GM12891 (cell line): ENCODE measurements around the gene FKBP15.
A peak's percentile ranks its signal among the peaks of the same experiment; 100 is the strongest.

Experiments used
- DNase-seq: peaks from one replicate; pipeline ENCODE4 v3.0.0; 2011; ENCODE audit warnings: low spot score; ENCODE audit not compliant: insufficient read length
- FAIRE-seq: peaks from 2 replicates; lab custom pipeline; 2011; peaks lifted over from hg19 to GRCh38; lab: Jason Lieb, UNC
- PAX5 ChIP-seq: IDR thresholded peaks from 2 replicates; pipeline ENCODE4 v1.6.1; 2011; ENCODE audit warnings: low read length, moderate library complexity, mild to moderate bottlenecking; ENCODE audit not compliant: insufficient read depth, severe bottlenecking
- POLR2A ChIP-seq: IDR thresholded peaks from 2 replicates; pipeline ENCODE4 v1.6.1; 2011; ENCODE audit warnings: low read depth, low read length, control low read depth
- POLR2AphosphoS5 ChIP-seq: IDR thresholded peaks from 2 replicates; pipeline ENCODE4 v1.6.1; 2011; ENCODE audit warnings: low read depth, low read length, control low read depth
- POU2F2 ChIP-seq: IDR thresholded peaks from 2 replicates; pipeline ENCODE4 v1.6.1; 2011; ENCODE audit warnings: low read depth, mild to moderate bottlenecking, control low read depth, low read length, moderate library complexity
- SPI1 ChIP-seq: IDR thresholded peaks from 2 replicates; pipeline ENCODE4 v1.6.1; 2011; ENCODE audit warnings: low read depth, low read length, control low read depth
- TAF1 ChIP-seq: IDR thresholded peaks from 2 replicates; pipeline ENCODE4 v1.6.1; 2011; ENCODE audit warnings: low read depth, low read length, control low read depth

Gene FKBP15

DNA sequence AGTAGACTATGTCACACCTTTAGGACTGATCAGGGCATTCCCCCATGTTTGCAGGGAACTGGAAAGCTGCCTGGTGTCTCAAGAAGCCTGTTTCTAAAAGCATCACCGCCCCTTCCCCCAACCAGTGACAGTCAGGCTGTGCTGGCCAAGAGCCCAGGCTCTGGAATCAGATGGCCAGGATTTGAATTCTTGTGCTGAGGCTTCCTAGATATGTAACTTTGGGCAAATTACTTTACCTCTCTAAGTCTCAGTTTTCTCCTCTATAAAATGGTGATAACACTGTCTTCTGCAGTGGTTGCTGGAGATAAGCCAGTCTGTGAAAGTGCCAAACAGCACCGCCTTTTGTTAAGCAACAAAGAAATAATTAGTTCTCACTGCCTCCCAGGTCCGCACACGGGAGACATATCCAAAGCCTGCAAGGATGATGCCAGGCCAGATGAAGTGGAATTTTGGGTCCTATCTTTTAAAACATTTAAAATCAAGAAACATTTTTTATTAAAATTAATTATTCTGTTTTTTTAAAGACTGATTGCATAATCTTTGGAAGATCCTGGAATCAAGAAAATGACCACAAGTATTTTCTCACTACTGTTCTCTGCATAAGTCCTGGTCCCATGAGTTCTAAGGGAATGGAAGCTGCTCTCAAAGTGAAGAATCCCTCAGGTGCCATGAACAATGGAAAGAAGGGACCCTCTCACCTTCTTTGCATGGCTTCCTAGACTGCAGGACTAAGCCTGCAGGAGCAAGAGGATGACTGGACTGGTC is 56.4 kb downstream of the FKBP15 start:
- TF ChIP-seq POLR2A (no peak), POU2F2 (no peak), SPI1 (no peak), POLR2AphosphoS5 (no peak), TAF1 (no peak), PAX5 (no peak)
- DNase-seq (no peak), FAIRE-seq (no peak)

DNA sequence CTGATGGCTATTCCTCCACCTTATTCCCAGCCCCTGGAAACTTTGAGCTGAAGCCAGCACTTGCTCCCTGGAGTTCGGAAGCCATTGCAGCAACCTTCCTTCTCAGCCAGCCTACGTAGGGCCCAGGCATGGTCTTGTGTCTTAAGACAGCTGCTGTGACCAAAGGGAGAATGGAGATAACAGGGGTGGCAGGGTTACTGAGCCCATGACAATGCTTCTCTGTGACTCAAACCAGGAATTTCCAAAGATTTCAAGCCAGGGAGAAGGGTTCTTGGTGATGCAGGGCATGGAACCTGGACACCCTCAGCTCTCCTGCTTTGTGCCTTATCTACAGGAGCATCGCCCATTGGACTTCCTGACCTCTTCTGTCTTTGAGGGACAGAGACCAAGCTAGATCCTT is 58.1 kb downstream of the FKBP15 start:
- TF ChIP-seq PAX5 (no peak), POLR2AphosphoS5 (no peak), POU2F2 (no peak)
- no peak for FAIRE-seq
- DNase-seq, result no peak

DNA sequence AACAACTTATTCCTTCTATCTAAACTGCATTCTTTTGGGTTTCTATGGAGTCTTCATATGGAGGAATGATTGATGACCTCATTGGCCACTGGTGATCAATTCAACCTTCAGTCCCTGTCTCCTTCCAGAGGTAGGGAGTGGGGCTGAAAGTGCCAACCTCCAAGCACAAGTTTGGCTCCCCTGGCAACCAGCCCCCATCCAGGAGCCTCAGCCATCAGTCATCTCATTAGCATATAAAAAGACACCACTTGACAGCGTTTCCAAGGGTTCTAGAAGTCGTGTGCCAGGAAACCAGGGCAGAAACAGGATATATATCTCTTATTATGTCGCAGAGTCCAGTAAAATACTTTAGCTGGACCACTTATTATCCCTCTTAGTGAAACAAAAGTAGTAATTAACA is 60.5 kb downstream of the FKBP15 start:
- TF ChIP-seq PAX5, result no peak
- no peak for TF ChIP-seq SPI1
- no peak for TF ChIP-seq TAF1
- TF ChIP-seq POLR2AphosphoS5, result no peak
- no peak for TF ChIP-seq POLR2A
- TF ChIP-seq POU2F2, result no peak
- FAIRE-seq (no peak), DNase-seq (no peak)

DNA sequence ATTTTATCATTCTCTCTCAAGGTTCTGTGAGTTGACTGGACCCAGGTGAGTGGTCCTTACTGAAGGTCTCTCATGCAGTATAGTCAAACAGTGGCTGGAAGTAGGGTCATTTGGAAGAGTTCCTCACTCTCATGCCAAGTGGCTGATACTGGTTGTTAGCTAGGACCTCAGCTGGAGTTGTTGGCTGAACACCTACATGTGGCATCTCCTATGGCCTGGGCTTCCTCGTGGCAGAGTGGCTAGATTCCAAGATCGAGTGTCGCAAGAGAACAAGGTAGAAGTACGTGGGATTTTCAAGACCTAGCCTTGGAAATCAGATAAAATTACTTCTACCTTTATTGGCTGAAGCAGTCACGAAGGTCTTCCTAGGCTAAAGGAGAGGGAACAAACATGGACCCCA is 62.6 kb downstream of the FKBP15 start:
- TF ChIP-seq SPI1 (no peak), TAF1 (no peak), POU2F2 (no peak), POLR2A (no peak), PAX5 (no peak), POLR2AphosphoS5 (no peak)
- no peak for DNase-seq
- no peak for FAIRE-seq

DNA sequence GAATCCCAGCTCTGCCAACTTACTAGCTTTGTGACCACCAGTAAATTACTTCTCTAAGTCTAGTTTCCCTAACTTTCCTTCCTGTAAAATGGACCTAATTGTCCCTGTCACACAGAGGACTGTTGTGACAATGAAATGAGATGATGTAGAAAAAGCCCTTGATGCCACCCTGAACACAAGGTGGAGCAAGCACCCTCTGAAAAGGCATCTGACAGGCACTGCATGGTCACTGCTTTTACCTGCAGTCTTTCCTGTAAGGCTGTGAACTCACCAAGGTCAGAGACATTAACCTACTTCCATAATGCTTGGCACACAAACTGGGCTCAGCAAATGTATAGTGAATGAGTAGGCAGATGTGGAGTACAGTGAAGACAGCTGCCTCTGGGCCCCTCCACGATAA is 64.2 kb downstream of the FKBP15 start:
- FAIRE-seq (peak; percentile 38), DNase-seq (no peak)
- TF ChIP-seq SPI1, result no peak

DNA sequence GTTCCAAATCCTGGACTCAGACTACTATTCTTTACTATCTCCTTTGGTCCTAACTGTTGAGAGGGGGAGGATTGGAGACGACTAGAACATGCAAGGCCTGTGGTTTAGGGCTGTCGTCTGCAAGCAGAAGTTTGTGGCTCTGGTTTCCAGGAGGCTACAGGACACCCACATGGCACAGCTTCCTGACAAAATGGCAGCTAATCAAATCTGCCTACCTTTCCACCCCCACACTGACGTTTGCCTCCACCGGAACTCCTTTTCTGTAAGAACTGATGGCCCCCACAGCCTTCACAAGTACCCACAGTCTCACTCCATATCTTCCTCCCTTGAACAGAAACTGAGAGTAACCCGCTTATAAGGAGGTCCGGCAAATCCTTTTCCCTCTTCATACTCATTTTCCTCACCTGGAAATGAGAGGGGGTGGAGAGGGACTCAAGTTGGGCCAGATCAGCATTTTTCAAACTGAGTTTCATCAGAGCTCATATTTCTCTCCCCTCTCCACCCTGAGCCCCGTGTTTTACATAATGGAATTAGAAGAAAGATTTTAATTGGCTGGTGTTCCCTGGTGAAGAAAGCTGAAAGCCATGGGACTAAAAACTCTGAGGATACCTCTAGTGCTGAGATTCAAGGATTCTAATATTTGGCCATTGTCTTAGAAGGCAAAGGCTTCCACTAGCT is 65.0 kb downstream of the FKBP15 start:
- FAIRE-seq (peak; percentile 80), DNase-seq (no peak)
- no peak for TF ChIP-seq POLR2A
- no peak for TF ChIP-seq TAF1
- TF ChIP-seq POU2F2, result 0 out of 2 replicates have a peak, but pooled peaks have one; percentile 48

DNA sequence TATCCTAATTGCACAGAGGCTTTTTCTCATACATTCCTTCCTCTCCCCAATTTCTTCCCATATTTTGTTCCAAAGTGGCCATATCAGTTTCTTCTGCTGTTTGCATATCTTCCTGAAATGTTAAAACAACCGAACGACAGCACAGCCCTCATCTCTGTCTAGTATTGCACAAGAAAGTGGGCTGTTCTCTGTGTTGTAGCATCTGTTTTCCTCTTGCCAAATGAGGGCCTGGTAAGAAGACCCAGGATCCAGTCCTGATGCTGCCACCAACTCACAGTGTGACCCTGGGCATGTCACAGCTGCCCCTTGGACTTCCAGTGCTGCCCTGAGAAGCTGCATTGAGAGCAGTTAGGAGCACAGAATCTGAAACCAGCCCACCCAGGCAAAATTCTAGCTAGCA is 66.1 kb downstream of the FKBP15 start:
- no peak for TF ChIP-seq TAF1
- TF ChIP-seq PAX5, result no peak
- no peak for TF ChIP-seq SPI1
- TF ChIP-seq POLR2AphosphoS5, result no peak
- no peak for TF ChIP-seq POU2F2
- no peak for TF ChIP-seq POLR2A
- FAIRE-seq (no peak), DNase-seq (no peak)

DNA sequence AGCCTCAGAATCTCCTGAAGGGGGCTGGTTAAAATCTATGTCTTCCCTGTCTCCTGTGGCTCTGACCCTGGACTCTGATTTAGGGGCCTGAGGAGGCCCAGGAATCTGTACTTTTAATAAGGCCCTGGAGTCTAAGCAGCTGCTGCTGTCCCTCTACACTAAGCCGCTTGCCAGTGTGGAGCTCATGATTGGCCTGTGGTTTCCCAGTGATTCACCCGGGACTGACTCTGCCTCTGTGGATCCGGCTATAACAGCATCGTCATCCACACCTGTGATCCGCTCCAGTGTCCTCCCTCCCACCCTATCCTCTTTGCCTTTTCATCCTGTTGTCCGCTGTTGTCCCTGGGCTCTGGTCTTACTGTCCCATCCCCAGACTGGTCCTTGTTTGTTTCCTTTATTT is 66.6 kb downstream of the FKBP15 start:
- TF ChIP-seq POU2F2 (no peak), POLR2AphosphoS5 (no peak), POLR2A (no peak), SPI1 (no peak), PAX5 (no peak), TAF1 (no peak)
- DNase-seq (no peak), FAIRE-seq (no peak)

DNA sequence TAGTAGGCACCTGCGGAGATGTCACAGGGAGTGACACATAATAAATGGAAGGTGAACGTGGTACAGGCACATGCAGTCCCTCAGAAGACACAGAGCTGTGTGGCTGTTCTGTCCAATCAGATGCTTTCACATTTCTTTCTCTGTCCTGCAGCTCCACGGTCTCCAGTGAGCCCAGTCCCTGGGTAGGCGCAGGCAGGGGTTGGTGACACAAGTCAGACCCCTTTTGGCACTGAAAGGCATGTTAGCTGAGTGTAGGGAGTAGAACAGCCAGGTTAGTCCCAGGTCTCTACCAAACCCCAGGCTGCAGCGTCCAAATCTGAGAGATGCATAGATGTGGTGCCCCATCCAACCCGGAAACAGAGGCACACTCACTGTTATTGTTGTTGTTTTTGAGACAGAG is 67.5 kb downstream of the FKBP15 start:
- DNase-seq (no peak), FAIRE-seq (no peak)
- TF ChIP-seq PAX5 (no peak), POU2F2 (no peak), POLR2A (no peak), POLR2AphosphoS5 (no peak), SPI1 (no peak), TAF1 (no peak)

DNA sequence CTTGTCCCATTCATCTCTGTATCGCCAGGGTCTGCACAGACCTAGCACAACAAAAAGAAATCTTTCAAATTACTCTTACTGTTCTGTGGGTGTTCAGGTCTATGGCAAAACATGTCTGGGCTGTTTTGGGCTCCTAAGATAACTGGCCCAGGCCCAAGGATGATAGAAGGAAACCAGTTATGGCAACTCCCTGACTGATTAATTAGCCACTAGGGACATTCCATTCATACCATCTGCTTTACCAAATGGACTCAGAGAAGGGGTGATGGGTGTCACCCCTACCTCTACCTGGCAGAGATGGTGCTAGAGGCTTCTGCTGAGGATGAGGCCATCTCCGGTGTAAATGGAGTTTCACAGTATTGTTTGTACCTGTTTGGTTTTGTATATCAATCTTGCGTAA is 68.4 kb downstream of the FKBP15 start:
- FAIRE-seq, result no peak
- DNase-seq, result no peak
- TF ChIP-seq PAX5 (no peak), POLR2AphosphoS5 (no peak), POLR2A (no peak), SPI1 (no peak), POU2F2 (no peak), TAF1 (no peak)
